HepG2 (cell line): ENCODE data around the gene THRA. TPM values are rescaled to one million over a fixed set of nuclear protein-coding genes. Genes with fewer than 3 reads are reported as not detected.

Experiments used
- CBFB ChIP-seq: sonication (generic); formaldehyde crosslinking; IDR thresholded peaks from 2 replicates; pipeline ENCODE4 v1.4.0; 2020; ENCODE audit warnings: missing genetic modification reagents
- CCDC6 ChIP-seq: sonication (generic); formaldehyde crosslinking; IDR thresholded peaks from 2 replicates; pipeline ENCODE4 v1.8.1; 2022; ENCODE audit warnings: mild to moderate bottlenecking, missing genetic modification reagents, moderate library complexity
- CEBPZ ChIP-seq: IDR thresholded peaks from 2 replicates; pipeline ENCODE4 v1.6.1; 2012; ENCODE audit warnings: low read length, improper control_type of control experiment
- HIC2 ChIP-seq: sonication (generic); formaldehyde crosslinking; IDR thresholded peaks from 2 replicates; pipeline ENCODE4 v1.9.0; 2022; ENCODE audit warnings: low read depth, missing genetic modification reagents
- LCORL ChIP-seq, 2 experiments: fragments of 450-650 bp in 1 of 2; sonication (generic) in 1 of 2; formaldehyde crosslinking in 1 of 2; IDR thresholded peaks; 2 replicates each; pipeline versions ENCODE4 v1.5.0 to v1.6.1; 2017 to 2020; ENCODE audit warnings: antibody characterized with exemption in 1 of 2, missing genetic modification reagents in 1 of 2
- LRRFIP1 ChIP-seq: sonication (generic); formaldehyde crosslinking; conservative IDR thresholded peaks from 2 replicates; pipeline ENCODE4 v1.4.0; 2020; ENCODE audit warnings: missing genetic modification reagents
- MNT ChIP-seq: fragments of 450-650 bp; IDR thresholded peaks from 2 replicates; pipeline ENCODE4 v1.6.1; 2016
- POLR2A ChIP-seq, 2 experiments: IDR thresholded peaks; 2 replicates each; pipeline ENCODE4 v1.6.1; 2011; ENCODE audit warnings: low read depth in 2 of 2, low read length in 2 of 2, mild to moderate bottlenecking in 1 of 2, moderate library complexity in 1 of 2; ENCODE audit not compliant: insufficient read depth in 1 of 2
- RFX5 ChIP-seq: IDR thresholded peaks from 2 replicates; pipeline ENCODE4 v1.6.1; 2011; ENCODE audit warnings: low read depth, low read length, improper control_type of control experiment
- SAP130 ChIP-seq: IDR thresholded peaks from 2 replicates; pipeline ENCODE4 v1.6.1; 2016; ENCODE audit warnings: low read depth
- TCF7 ChIP-seq: sonication (generic); IDR thresholded peaks from 2 replicates; pipeline ENCODE4 v1.6.1; 2016; ENCODE audit warnings: antibody characterized with exemption, low read depth
- ZFP37 ChIP-seq: sonication (generic); formaldehyde crosslinking; IDR thresholded peaks from 2 replicates; pipeline ENCODE4 v1.4.0; 2020; ENCODE audit warnings: missing genetic modification reagents, borderline replicate concordance
- ZNF256 ChIP-seq: sonication (generic); formaldehyde crosslinking; conservative IDR thresholded peaks from 2 replicates; pipeline ENCODE4 v1.4.0; 2020; ENCODE audit warnings: missing genetic modification reagents
- ZNF629 ChIP-seq: sonication (generic); formaldehyde crosslinking; conservative IDR thresholded peaks from 2 replicates; pipeline ENCODE4 v1.5.0; 2020; ENCODE audit warnings: missing genetic modification reagents
- ZZZ3 ChIP-seq: sonication (generic); formaldehyde crosslinking; IDR thresholded peaks from 2 replicates; pipeline ENCODE4 v1.4.0; 2020; ENCODE audit warnings: missing genetic modification reagents, mild to moderate bottlenecking, borderline replicate concordance
- polyA plus RNA-seq, 8 experiments: library from polyadenylated mRNA; depleted of rRNA in 3 of 8; stranded (reverse) in 7 of 8; unstranded in 1 of 8; fragments of >200 nt; fragmentation: Illumina TruSeq in 4 of 8; extraction: Trizol in 4 of 8; gene quantifications; 2 replicates each; pipeline versions ENCODE4 v1.2.1 to v1.2.3, GENCODE V29; 2011 to 2016; ENCODE audit warnings: low read depth in 4 of 8, missing spikeins in 1 of 8, mixed read lengths in 1 of 8; ENCODE audit not compliant: insufficient read depth in 1 of 8
- total RNA-seq, 5 experiments: library from RNA; depleted of rRNA; stranded (reverse); fragments of >200 nt; fragmentation: Illumina TruSeq; extraction: Trizol; gene quantifications; 2 replicates each; pipeline ENCODE4 v1.2.3, GENCODE V29; 2016; ENCODE audit warnings: low read depth in 1 of 5
- TF ChIP-seq, protein P1 (sequence below): sonication (generic); formaldehyde crosslinking; IDR thresholded peaks from 2 replicates; pipeline ENCODE4 v1.4.0; 2020; ENCODE audit warnings: missing genetic modification reagents, borderline replicate concordance

THRA gene
- total and polyA plus RNA-seq, 2 of the 13 experiments (the other 11 are each of a cell fraction or from before 2014, with no cell fraction given): 8.0 to 9.9 TPM

DNA sequence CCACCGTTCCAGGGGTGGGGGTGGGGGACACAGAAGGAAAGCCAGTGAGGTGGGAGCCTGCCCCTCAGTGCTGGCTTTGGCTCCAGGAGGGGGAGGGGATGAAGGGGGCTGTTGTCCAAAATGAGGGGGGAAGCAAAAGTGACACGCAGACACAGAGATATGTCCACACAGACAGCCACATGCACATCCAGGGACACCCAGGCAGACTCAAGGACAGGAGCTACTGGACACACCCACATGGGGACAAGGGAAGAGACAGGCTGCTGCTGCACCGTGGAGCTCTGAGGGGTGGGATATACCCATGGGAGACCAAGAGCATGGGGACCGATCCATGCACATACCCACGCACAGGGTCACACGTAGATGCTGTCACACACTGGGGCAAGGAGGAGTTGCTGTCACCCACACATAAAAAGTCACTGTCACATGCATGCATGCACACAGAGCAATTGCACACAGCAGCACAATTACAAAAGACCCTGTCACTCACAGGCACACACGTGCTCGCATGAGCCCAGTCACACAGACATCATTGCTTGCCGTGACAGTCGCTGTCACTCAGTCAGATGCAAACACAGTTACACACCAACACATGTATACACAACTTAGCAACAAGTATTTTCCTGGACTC, 1.3 kb downstream of the THRA start (continued):
- no peak for TF ChIP-seq LRRFIP1 (CRISPR knock-in tag)
- no peak for TF ChIP-seq LCORL (IDR thresholded peaks at IDR 0.05)
- peak; percentile 22; the same call in 1 of the 2 replicates for TF ChIP-seq LCORL (CRISPR knock-in tag; IDR thresholded peaks at IDR 0.05)
- TF ChIP-seq, protein P1, sequence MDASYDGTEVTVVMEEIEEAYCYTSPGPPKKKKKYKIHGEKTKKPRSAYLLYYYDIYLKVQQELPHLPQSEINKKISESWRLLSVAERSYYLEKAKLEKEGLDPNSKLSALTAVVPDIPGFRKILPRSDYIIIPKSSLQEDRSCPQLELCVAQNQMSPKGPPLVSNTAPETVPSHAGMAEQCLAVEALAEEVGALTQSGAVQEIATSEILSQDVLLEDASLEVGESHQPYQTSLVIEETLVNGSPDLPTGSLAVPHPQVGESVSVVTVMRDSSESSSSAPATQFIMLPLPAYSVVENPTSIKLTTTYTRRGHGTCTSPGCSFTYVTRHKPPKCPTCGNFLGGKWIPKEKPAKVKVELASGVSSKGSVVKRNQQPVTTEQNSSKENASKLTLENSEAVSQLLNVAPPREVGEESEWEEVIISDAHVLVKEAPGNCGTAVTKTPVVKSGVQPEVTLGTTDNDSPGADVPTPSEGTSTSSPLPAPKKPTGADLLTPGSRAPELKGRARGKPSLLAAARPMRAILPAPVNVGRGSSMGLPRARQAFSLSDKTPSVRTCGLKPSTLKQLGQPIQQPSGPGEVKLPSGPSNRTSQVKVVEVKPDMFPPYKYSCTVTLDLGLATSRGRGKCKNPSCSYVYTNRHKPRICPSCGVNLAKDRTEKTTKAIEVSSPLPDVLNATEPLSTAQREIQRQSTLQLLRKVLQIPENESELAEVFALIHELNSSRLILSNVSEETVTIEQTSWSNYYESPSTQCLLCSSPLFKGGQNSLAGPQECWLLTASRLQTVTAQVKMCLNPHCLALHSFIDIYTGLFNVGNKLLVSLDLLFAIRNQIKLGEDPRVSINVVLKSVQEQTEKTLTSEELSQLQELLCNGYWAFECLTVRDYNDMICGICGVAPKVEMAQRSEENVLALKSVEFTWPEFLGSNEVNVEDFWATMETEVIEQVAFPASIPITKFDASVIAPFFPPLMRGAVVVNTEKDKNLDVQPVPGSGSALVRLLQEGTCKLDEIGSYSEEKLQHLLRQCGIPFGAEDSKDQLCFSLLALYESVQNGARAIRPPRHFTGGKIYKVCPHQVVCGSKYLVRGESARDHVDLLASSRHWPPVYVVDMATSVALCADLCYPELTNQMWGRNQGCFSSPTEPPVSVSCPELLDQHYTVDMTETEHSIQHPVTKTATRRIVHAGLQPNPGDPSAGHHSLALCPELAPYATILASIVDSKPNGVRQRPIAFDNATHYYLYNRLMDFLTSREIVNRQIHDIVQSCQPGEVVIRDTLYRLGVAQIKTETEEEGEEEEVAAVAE (CRISPR knock-in tag): no peak
- TF ChIP-seq SAP130: peak; percentile 76
- no peak for TF ChIP-seq ZZZ3
- no peak for TF ChIP-seq CEBPZ
- no peak for TF ChIP-seq ZNF629 (CRISPR knock-in tag)
- no peak for TF ChIP-seq TCF7
- no peak for TF ChIP-seq RFX5
- TF ChIP-seq POLR2A (IDR thresholded peaks at IDR 0.05; ENCODE audit: insufficient read depth in 1 of 2, low read depth in 2 of 2, low read length in 2 of 2): no peak
- TF ChIP-seq CBFB: no peak
- TF ChIP-seq HIC2 (CRISPR knock-in tag): no peak
- TF ChIP-seq MNT: 0 out of 2 replicates have a peak, but pooled peaks have one; percentile 6
- TF ChIP-seq CCDC6 (CRISPR knock-in tag): no peak
- no peak for TF ChIP-seq ZFP37 (CRISPR knock-in tag)
- TF ChIP-seq ZNF256 (CRISPR knock-in tag): no peak
